Liver (tissue), 3 donors: ENCODE data around the gene YLPM1.

Experiments used
- ATF3 ChIP-seq: IDR thresholded peaks from 2 replicates; pipeline ENCODE4 v1.6.1; 2016; ENCODE audit warnings: antibody characterized with exemption
- CTCF ChIP-seq: fragments of 150-350 bp; IDR thresholded peaks from 2 replicates; pipeline ENCODE4 v1.5.1; 2017; ENCODE audit warnings: improper control_type of control experiment, low read depth, low read length; ENCODE audit not compliant: missing input control
- FOXA1 ChIP-seq: IDR thresholded peaks from 2 replicates; pipeline ENCODE4 v1.6.1; 2016; ENCODE audit warnings: antibody characterized with exemption
- GABPA ChIP-seq, 2 donors: IDR thresholded peaks in 1 of 2; conservative IDR thresholded peaks in 1 of 2; 2 replicates each; pipeline ENCODE4 v1.6.1; 2016; ENCODE audit warnings: antibody characterized with exemption in 2 of 2, mild to moderate bottlenecking in 1 of 2, moderate library complexity in 1 of 2
- HNF4G ChIP-seq: IDR thresholded peaks from 2 replicates; pipeline ENCODE4 v1.6.1; 2016; ENCODE audit warnings: antibody characterized with exemption
- JUND ChIP-seq, 2 donors: IDR thresholded peaks; 2 replicates each; pipeline ENCODE4 v1.6.1; 2016; ENCODE audit warnings: antibody characterized with exemption in 2 of 2
- MAX ChIP-seq: IDR thresholded peaks from 2 replicates; pipeline ENCODE4 v1.6.1; 2016; ENCODE audit warnings: antibody characterized with exemption
- RAD21 ChIP-seq, 2 donors: IDR thresholded peaks; 2 replicates each; pipeline ENCODE4 v1.6.1; 2016; ENCODE audit warnings: antibody characterized with exemption in 2 of 2, mild to moderate bottlenecking in 2 of 2
- REST ChIP-seq: IDR thresholded peaks from 2 replicates; pipeline ENCODE4 v1.6.1; 2016; ENCODE audit warnings: antibody characterized with exemption, mild to moderate bottlenecking
- RXRA ChIP-seq, 2 donors: IDR thresholded peaks; 2 replicates each; pipeline ENCODE4 v1.6.1; 2017 to 2018; ENCODE audit warnings: antibody characterized with exemption in 2 of 2, mild to moderate bottlenecking in 1 of 2
- TAF1 ChIP-seq: conservative IDR thresholded peaks from 2 replicates; pipeline ENCODE4 v1.6.1; 2016; ENCODE audit warnings: antibody characterized with exemption, mild to moderate bottlenecking
- YY1 ChIP-seq: IDR thresholded peaks from 2 replicates; pipeline ENCODE4 v1.6.1; 2016; ENCODE audit warnings: antibody characterized with exemption, mild to moderate bottlenecking
- ZBTB33 ChIP-seq: IDR thresholded peaks from 2 replicates; pipeline ENCODE4 v1.6.1; 2016; ENCODE audit warnings: antibody characterized with exemption
- donor health status: healthy.
- donor health status: healthy.

GRCh38 chr14:74784634-74785033, 21.5 kb downstream of the YLPM1 start:
- no peak for TF ChIP-seq REST
- TF ChIP-seq CTCF: no peak
- no peak for TF ChIP-seq MAX
- TF ChIP-seq GABPA (IDR thresholded peaks at IDR 0.05 in 1 of 2, conservative IDR thresholded peaks at IDR 0.05 in 1 of 2): no peak
- no peak for TF ChIP-seq RXRA (IDR thresholded peaks at IDR 0.05)
- no peak for TF ChIP-seq JUND (IDR thresholded peaks at IDR 0.05)
- TF ChIP-seq TAF1: no peak
- no peak for TF ChIP-seq RAD21 (IDR thresholded peaks at IDR 0.05)
- no peak for TF ChIP-seq ZBTB33
- TF ChIP-seq YY1: no peak
- TF ChIP-seq FOXA1: no peak
- no peak for TF ChIP-seq HNF4G
- TF ChIP-seq ATF3: no peak
